ENCODE data around the gene BCAR3.

BCAR3 gene

DNA sequence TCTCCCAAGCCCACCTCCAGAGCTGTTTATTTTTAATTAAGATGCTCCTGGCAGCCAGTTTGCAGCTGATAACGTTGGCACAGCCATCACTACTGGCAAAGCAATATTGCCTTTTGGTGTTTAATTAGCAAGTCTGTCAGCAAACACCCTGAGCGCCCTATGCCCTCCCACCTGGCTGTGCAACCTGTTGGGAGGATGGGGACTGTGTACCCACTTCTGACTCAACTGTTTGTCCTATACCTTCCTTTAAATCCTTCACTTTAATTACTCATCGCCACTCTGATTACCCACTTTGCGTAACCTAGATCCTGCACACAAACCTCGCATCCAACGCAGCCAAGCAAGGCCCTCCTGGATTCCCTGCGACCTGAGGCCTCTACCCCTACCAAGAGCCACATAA is 67.1 kb downstream of the BCAR3 start:
- DNase-seq, result no peak

DNA sequence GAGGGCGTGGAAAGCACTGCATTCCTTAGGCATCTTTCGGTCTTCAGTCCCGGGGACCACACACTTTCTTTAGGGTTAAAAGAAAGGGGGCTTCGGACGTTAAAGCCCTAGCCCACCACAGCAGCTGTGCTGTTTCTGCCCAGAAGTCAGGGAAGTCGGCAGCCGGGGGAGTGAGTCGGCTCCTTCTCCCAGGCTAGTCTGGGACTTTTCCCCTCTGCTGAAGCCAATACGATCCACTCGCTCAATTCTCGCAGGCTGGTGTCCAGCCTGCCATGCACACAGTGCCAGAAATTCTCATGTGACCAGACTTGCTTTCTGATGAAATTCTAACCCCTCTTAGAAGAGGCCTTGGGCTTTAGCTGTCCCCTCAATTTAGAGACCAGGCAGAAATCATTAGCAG is 67.7 kb downstream of the BCAR3 start:
- DNase-seq, result no peak

DNA sequence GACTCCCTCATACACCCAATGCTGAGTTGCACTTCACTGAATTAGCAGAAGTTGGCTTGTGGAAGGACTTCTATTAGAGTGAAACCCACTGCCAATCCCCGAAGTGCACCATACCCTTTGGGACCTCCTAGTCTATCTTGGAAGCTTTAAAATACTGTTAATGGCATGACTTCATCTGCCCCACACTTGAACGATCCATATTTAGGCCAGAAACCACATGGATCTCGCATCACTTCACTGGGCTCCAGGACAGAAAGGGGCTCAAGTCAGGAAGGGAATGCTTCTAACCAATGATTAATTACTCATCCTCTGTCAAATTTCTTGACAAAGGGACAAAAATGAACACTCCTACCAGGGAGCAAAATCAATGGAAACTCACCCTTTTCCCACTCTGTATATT is 69.1 kb downstream of the BCAR3 start:
- DNase-seq, result no peak

DNA sequence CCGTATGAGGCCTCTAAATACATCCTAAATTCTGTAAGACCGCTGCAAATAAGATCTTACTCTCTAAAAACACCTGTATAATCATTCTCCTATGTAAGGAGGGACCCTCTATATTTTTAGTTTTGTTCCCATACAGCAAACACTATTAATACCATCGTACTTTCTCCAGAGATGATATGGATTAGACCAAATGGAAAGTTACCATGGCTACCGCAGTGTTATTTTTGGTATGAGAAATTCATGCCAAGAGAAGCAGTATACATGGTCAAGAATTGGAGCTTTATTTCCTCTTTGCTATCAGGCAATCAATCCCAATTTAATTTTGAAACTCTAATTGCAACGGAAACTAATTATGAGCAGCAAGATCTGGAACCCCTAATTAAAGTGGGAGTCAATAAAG is 70.0 kb downstream of the BCAR3 start:
- DNase-seq, result no peak

DNA sequence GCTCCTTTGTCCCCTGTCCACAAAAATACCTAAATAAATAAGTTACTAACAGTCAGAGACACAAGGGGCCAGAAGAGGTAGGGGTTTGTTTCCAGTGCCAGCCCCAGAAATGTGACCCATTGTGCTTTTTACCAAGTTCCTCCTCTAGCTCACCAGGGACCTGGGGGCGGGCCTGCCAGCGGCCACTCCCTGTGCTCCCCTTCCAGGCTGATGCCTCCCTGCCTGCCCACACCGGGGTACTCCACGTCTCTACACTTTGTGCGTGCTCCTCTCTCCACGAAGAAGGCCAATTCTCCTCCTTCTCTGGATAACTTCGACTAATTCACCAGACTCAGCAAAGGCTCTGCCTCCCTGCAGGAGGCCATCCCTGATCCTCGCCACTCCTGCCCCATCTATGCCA is 72.1 kb downstream of the BCAR3 start:
- DNase-seq, result no peak

DNA sequence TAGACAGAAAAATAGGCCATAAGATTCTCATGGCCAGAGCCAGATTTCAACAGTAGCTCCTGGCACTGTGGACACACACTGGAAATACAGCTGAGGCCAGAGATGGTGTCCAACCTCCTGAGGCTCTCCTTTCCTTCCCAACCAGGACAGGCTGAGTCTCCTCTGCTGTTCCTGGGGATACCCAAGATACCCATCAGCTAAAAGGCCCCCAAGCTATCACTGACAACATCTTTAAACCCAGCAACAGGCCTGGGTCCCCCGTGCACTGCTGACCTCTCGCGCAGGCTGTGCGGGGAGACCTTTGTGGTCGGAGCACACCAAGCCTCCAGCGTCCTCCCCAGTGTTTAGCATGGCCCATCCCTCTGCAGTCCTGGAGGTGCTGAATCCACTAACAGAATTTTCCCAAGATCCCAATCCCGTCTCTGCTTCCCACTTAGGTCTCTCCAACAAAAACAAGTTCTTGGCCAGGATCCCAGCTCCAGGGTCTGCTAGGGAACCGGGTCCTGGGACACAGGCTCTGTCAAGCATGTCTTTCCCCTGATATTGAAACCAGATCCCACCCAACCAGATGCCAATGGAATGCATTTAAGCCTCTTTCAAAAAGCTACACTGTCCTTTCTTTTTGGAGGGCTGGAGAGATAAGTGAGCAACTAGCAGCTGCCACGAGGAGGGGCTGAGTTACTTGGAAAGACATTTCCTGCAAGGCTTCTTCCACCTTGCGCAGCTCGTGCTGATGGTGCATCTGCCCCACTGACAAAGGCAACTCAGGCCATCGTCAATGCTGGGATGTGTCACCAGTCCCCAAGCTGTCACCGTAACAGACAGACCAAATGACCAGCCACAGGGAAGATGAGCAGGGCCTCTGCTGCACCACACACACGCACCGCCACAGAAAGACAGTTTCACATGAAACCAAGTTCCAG is 73.2 kb downstream of the BCAR3 start:
- DNase-seq, result peak; percentile 63

DNA sequence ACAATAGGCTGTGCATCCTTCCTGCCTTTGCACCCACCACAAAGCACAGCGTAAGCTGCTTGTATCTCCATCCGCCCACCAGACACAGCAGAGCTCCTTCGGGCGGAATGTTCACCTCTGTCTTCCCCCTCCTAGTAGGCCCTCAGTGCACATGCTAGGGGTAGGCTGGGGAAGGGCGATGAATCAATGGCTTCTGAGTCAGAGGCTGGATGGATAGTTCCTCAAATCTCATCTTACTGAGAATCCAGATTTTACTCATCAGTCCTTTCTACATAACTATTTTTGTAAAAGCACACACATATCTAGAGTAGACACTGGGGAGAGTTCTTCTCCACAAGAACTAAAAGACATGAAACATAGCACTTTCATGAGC is 73.8 kb downstream of the BCAR3 start:
- peak; percentile 74 for DNase-seq

DNA sequence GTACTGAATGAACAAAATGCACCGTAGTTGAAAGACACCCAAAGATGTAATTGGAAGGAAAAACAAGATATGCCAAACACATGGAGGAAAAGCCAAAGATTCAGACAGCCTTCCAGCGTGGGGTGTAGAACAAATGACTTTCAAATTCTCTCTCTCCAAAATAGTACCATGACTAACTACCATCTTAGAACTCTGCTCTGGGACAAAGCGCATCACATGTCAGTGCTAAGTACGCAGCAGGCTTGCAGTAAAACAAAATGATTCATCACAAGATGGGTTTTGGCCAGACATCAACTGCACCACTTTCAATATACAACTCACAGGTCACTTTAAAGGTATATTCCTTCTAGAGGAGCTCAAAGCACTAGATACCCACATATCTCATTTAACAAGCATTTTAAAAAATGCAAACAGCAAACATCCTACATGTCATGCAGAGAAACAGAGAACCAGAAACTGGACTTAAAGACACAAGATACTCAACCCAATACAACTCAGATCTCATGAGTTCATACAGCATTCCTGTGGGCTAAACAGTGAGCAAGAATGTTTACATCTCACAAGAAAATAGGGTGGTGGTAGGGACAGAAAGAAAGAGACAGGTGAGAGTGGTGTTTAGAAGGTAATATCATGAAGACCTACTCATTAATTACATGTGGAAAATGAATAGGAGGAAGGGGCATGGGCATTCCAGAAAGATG is 75.7 kb downstream of the BCAR3 start:
- DNase-seq, result no peak

DNA sequence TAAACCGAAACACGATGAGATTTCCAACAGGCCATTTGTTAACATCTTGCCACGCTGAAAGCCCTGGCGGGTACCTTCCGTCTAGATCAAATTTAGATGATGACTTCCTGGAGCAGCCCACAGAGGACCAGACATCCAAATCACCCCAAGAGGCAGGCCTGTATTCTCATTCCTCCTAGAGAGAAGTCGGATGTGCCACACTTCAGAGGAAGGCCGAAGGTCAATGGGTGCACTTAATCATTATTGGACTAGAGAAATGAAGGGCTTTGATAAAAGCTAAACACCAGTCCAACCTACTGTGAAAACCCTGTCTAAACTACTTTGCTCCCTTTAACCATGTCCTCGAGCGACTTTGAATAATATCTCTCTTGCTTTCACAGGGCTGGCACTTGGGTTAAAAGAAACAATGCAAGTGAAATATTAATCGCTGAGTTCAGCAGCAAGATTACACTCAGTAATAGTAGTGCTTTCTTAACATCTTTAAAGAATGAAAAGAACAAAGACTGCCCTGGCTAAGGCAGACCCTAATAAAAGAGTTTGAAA is 76.5 kb downstream of the BCAR3 start:
- DNase-seq, result no peak

DNA sequence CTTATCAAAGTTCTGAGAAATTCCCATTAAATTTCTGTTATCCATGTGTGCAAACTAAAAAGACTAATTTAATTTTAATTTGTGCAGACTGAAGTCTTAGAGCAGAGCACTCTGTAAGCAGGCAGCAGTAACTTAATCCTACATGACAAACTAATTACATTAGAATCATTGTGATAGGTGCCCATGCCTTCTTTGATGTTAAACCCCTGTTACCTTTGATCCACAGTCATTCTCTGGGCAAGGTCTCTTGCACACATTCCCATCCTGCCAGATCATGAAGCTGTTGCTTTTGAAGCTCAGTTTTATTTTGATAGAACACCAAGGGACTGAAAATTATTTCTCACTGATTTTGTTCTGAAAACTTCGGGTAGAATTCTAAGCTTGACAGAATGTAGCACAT is 77.2 kb downstream of the BCAR3 start:
- no peak for DNase-seq

DNA sequence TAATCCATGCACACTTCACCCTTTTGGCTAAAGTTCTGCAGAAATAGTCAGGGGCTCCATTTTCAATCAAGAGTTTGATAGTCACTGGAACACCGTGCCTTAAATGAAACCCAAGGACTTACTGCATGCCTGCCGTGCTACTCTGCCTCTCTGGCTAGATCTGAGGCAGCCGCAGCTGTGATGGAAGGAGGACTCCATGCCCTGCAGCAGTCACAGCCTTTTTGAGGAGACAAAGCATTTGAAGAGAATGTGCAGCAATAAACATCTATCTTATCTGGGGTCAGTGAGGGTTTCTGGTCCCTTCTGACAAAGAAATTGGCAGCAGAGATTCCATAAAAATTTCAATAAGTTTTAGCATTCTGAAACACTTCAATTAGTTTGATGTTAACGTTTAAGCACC is 78.0 kb downstream of the BCAR3 start:
- DNase-seq, result no peak

DNA sequence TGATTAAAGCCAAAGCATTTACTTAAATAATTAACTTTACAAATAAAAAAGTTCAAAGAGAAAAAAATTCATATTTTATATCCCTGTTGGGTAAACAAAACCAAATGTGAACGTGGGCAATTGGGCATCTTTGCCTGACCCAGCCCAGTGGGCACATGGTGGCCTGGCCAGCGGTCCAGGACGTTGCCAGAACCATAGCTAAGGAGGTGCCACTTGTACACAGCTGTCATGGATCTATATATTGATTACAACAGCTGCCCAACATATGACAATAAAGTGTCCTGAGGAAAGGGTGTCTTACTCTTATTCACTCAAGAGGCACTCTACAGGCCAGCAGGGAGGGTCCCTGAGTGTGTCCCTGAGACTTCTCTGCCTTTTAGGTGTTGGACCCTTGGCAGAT is 78.5 kb downstream of the BCAR3 start:
- no peak for DNase-seq

DNA sequence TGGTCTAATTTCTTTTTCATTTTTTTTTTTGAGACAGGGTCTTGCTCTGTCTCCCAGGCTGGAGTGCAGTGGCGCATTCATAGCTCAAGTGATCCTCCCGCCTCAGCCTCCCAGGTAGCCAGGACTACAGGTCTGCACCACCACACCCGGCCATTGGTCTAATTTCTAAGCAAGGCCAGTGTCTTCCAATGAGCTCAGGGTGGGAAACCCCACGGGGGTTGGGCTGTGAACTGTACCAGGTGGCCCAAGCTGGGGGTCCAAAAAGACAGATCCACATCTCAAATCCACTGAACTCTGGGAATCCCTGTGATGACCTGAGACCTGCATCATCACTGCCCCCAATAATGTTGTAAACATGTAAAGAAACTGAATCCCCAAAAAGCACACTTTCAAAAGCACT is 79.5 kb downstream of the BCAR3 start:
- no peak for DNase-seq

DNA sequence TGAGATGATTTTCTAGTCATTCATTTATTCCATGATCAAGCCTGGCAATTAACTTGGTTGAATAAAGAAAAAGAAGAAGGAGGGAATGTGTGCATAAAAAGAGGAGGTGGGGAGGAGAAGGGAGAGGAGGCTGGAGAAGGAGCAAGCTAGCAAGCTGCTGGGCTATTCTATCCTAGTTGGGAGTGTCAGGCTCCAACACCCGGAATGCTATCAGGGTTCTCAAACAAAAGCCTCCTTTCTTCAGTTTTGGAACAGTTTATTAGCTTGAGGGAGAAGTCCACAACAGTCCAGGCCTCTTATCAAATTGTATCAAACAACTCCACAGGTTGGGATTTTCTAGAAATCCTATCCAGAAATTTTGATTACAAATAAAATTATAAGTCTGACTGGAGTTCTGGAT is 80.0 kb downstream of the BCAR3 start:
- DNase-seq, result no peak

DNA sequence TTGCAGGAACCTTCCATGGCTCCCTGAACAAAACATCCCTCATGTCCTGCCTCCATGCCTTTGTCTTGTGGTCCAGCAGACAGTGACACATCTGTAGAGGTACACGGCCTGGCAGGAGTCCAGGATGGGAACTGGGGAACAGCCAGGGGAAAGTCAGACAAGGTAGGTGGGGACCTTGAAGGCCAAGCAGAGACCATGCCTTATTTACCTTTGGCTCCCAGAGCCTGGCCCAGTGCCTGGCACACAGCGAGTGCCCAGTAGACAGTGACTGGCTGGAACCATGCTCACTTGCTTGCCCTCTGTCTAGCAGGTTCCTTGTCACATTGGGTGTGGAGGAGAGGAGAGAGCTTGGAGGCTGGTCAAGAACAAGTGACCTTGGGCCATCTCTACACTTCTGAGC is 81.0 kb downstream of the BCAR3 start:
- DNase-seq, result no peak

DNA sequence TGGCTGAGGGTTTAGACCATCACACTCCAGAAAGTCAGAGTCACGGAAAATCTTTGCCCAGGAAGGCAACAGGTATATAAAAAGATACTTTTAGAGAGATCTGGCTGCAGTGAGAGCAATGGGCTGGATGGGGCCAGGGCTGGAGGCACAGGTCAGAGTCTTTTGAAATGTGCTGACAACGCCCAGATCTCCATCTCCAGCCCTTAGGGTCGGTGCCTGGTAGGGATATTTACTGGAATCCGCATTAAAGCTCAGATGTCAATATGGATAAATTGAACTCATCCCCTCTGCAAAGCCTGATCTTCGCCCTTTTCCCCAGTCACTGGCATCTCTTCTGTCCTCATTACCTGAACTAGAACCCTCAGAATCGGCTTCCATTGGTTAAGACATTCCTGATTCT is 82.2 kb downstream of the BCAR3 start:
- no peak for DNase-seq

DNA sequence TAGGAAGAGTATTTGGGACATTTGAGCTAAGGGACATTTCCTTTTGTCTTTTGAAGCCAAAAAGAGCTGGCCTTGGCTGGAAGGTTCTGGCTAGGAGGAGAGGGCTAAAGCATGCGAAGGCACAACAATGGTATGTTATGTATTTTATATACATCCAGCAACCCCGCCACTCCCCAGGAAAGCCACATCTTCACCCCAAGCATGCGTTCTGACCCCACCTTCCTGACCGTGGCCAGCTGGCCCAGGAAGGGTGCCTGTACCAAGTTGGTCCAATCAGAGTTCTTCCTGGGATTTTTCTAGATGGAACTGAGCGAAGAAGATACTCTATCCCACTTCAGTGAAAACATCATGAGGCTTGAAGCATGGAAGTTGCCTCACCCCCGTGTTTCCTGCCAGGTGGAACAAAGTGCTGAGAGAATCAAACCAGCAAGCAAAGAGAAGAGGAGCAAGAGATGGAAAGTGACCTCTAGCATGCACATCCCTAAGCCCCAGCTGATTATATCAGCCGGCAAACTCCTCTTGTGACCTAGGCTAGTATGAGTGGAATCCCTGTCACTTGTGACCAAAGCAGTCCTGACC is 82.7 kb downstream of the BCAR3 start:
- no peak for DNase-seq

DNA sequence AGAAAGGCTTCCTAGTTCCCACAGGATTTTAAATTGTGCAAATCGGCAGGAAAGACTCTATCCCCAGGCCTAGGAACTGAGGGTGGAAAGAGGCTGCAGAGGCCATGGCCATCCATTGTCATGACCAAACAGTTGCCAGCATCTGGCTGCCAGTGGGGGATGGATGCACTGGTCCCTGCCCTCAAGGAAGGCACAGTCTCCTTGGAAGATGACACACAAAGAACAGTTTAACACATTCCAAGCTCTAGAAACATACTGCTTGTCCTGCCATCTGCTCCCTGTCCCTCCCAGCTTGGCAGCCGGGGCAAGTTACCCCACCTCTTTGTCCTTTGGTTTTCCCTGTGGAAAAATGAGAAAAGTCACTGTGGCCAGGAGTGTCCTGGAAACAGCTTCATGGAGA is 83.2 kb downstream of the BCAR3 start:
- no peak for DNase-seq

DNA sequence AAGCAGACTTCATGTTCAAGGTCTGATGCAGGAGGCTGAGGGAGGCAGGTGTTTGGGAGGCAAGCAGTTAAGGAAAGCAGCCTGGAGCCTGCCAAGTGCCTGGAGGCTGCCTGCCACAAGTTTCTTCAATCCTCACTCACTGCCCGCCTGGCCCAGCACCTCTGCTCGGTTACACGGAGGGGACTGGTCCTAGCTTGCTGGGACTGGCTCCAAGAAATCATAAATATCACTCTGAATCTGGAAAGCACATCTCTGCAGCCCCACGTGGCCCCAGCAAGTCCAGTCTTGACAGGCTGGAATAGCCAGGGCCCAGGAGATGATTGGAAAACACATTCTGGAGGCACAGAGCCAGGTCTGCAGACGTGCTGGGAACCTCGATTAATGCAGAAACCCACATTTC is 83.9 kb downstream of the BCAR3 start:
- DNase-seq, result no peak

DNA sequence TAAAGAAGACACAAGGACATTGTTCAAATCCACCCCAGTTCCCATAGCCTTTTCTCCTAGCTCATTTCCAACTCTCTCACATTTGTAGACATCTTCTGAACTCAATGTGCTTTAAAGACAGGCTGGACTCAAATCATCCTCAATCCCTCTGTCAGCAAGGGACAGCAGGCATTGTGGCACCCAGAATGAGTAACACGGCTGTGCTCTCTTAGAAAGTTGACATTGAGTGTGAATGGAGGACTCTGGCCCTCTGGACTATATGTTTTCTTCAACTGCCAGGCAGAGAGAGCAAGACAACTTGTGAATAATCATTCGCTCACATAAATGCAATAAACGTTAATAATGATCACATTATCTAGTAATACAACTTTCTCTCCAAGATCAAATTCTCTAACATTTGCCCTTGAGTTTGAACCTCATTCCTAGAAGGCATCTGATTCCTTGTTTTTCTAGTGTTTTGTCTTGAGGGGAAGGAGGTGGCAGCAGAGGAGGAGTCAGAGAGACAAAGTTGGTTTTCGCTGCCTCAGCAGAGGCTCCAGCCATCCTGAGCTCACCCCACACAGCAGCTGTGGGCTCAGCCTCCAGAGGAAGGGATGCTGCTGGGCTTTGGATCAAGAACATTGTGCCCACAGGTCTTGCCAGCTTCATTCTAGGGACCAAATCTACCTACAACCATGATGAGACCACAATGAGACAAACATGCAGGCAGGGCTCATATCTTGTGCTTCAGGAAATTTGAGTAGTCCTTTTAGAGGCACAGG is 85.1 kb downstream of the BCAR3 start:
- no peak for DNase-seq

DNA sequence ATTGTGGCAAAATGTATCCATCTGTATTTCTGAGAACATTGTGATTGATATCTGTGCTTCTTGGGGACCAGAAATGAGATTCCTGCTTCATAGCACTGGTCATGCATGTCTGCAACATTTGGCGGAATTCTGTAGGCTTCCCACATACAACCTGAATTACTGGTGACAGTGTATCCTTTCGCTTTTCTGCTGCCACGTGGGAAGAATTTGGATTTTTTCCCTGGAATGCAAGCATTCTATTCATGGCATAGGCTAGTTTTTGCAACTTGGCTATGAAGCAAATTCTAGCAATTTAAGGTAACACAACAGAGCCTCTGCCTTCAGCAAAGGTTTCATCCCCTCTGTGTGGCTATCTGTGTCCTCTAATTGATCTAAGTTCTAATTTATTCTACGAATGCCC is 85.9 kb downstream of the BCAR3 start:
- DNase-seq, result no peak

DNA sequence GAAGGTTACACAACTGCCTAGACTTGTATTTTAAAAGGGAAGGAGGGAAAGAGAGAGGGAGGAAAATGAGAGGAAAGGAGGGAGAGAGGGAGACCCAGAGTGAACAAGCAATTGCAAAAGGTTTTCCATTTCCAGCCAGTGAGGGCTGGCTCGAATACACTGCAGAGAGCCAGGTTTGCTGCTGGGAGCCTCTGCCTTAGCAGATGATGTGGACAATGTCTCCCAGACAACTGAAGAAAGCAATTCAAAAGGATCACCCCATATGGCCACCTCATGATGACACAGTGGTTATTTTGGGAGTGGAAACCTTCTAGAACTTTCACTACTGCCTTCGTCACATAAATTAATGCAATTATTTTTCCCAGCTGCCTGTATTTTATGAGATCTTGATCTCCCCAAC is 86.4 kb downstream of the BCAR3 start:
- DNase-seq, result no peak

DNA sequence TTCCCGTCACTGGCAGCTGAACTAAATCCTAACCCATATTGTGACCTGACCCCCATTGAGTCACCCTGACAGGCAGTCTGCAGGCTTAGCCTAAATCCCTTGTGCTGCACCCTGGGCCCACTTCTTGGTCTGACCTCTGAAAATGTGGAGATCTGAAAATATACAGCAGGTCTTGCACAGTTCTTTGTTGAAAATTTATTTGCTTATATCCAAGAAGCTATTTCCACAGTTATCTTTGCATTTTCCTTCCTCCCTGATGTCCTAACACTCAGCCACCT is 87.1 kb downstream of the BCAR3 start:
- no peak for DNase-seq
